HTR-8/SVneo (cell line): ENCODE results near the gene EFCAB7.
A peak's percentile ranks its signal among the peaks of the same experiment; 100 is the strongest.
"Not testable (repeated sequence)": the region's sequence is repeated elsewhere in the genome, so short reads cannot be mapped to it uniquely, and the experiment has no call there.

Source experiments
- DNase-seq: peaks from one replicate; pipeline ENCODE4 v3.0.0; 2011; ENCODE audit warnings: low spot score, mixed read lengths; ENCODE audit not compliant: insufficient read length
- FAIRE-seq: peaks from 2 replicates; lab custom pipeline; 2011; peaks lifted over from hg19 to GRCh38; lab: Jason Lieb, UNC

The EFCAB7 gene

GRCh38 chr1:63547621-63548294, 24.4 kb downstream of the EFCAB7 start:
- no peak for DNase-seq
- FAIRE-seq: no peak

- no peak for FAIRE-seq
Measured at GRCh38 chr1:63548303-63548702, 25.0 kb downstream of the EFCAB7 start.

GRCh38 chr1:63548877-63549276, 25.6 kb downstream of the EFCAB7 start:
- no peak for DNase-seq
- no peak for FAIRE-seq

More at GRCh38 chr1:63548303-63548702, 25.0 kb downstream of the EFCAB7 start:
- no peak for DNase-seq

GRCh38 chr1:63555480-63555879, 32.2 kb downstream of the EFCAB7 start:
- FAIRE-seq: no peak
- no peak for DNase-seq

- no peak for DNase-seq
- FAIRE-seq: no peak
Measured at GRCh38 chr1:63557365-63557987, 34.2 kb downstream of the EFCAB7 start.

- FAIRE-seq: no peak
- DNase-seq: no peak
Measured at GRCh38 chr1:63559357-63559756, 36.0 kb downstream of the EFCAB7 start.

- DNase-seq (no peak), FAIRE-seq (no peak)
Measured at GRCh38 chr1:63563745-63564144, 40.4 kb downstream of the EFCAB7 start.

DNA sequence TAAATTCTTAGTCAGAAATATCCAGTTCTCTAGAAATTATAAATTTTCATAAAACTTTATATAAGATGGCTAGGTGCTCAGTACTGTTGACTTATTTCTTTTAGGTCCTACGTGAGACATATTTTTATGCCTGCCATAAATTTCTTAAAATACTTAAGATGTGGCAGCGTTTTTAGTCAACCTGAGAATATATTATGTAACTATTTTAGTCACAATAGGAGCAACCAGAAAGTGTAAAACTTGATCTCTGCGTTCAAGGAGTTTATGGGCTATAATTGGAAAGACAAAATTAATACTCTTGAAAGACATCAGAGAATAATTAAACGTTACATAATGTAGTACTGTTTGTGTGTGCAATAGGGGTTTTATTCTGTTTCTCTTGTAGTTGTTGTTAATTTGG, 45.7 kb downstream of the EFCAB7 start:
- DNase-seq (no peak), FAIRE-seq (no peak)

DNA sequence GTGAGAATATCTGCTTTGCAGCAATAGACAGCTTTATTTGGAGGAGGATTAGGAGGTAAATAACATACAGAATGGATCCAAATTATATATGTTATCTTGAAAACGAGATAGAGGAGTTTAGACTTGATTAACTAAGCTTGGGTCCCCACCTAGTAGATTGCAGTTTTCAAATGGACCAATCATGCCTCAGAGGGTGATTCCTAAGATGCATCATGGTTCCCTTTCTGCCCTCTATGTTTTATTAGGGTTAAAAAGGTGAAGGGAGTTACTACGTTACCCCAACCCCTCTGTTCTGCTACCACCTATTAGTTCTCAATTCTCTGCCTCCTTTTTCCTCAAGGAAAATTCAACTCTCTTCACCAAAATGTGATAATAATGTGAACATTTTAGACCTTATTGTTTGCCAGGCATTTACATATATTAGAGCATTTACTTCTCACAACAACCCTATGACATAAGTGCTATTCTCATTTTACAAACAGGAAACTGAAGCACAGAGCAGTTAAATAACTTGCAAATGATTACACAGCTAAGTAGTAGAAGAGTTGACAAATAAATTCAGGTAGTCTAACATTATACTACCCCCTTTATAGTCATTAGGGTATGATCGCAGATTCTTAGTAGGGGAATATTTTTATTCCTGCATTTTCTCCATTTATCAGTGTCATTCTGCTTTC, 46.5 kb downstream of the EFCAB7 start:
- FAIRE-seq (no peak), DNase-seq (no peak)

DNA sequence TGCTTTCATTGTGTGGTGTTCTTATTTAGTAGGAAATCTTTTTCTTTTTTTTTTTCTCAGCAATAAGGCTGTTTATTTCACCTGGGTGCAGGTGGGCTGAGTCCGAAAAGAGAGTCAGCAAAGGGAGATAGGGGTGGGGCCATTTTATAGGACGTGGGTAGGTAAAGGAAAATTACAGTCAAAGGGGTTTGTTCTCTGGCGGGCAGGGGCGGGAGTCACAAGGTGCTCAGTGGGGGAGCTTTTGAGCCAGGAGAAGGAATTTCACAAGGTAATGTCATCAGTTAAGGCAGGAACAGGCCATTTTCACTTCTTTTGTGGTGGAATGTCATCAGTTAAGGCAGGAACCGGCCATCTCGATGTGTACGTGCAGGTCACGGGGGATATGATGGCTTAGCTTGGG, 49.4 kb downstream of the EFCAB7 start:
- not testable (repeated sequence) for DNase-seq, FAIRE-seq

DNA sequence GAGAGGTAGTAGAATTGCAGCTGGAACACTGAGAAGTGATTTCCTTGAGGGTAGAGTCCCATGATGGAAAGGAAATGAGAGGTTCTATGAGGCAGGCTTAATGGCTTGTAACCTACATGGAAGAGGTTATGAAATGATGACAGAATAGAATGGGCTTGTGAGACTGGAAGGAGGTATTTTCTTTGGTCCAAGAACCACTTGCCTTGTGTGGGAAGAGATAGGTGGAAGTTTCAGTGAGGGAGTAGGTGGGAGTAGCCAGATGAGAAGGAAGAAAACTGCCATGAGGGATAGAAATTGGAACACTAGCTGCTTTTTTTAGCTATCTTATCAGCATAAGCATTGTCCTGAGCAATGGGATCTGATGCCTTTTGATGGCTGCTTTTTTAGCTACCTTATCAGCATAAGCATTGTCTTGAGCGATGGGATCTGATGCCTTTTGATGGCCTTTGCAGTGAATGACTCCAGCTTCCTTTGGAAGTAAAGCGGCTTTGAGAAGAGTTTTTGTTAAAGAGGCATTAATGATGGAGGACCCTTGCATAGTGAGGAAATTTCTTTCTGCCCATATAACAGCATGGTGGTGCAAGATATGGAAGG, 51.0 kb downstream of the EFCAB7 start:
- DNase-seq, FAIRE-seq: not testable (repeated sequence)

GRCh38 chr1:63575340-63575826, 52.1 kb downstream of the EFCAB7 start:
- DNase-seq (peak; percentile 10), FAIRE-seq (no peak)

DNA sequence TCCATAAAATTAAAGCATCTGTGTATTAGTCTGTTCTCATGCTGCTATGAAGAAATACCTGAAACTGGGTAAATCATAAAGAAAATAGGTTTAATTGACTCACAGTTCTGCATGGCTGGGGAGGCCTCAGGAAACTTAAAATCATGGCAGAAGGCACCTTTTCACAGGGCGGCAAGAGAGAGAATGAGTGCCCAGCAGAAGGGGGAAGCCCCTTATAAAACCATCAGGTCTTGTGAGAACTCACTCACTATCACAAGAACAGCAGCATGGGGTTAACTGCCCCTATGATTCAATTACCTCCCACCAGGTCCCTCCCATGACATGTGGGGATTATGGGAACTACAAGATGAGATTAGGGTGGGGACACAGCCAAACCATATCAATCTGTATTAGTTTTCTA, 63.0 kb downstream of the EFCAB7 start:
- DNase-seq, FAIRE-seq: not testable (repeated sequence)

GRCh38 chr1:63590166-63590560, 66.8 kb downstream of the EFCAB7 start:
- FAIRE-seq (no peak), DNase-seq (no peak)

DNA sequence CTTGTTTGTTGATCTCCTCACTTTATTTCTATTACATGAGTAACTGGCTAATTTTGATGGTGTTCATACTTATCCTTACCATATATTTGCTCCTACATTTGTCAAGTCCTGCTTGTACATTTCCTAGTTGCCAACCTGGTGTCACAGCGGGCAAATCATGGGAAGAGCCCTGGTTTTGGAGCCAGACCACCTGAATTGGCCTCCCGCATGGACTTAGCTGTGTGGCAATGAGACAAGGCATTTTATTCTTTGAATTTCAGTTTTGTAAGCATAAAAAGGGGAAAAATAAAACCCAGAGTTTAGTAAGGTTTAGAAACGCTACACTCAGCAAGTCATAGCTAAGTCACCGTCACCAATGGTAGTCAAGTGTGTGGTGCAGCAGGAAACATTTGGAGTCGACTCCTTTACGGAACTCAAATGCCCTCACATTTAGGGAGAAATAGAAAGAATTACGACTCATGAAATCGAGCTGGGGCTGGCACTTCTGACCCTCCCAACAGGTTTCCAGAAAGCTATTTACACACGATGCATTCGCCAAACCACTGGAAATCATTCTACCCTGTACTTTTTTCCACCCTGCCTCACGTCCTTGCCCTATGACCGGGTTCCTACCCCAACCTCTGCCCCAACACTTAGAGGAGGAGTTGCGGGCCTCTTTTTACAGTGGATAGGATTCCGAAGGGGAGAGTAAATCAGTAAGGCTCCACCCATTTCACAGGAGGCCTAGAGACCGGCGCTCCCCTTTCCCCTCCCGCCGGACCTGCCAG, 69.4 kb downstream of the EFCAB7 start:
- no peak for DNase-seq
- no peak for FAIRE-seq

GRCh38 chr1:63593303-63593885, 70.1 kb downstream of the EFCAB7 start, which contains the start of gene PGM1:
PGM1 (plus strand) TSS chr1:63593411; CDS start chr1:63593489, 78 bp downstream.
- peak; percentile 48 for DNase-seq
- FAIRE-seq: peak; percentile 42

GRCh38 chr1:63593886-63594605, 70.7 kb downstream of the EFCAB7 start:
- FAIRE-seq: no peak
- peak; percentile 28 for DNase-seq

DNA sequence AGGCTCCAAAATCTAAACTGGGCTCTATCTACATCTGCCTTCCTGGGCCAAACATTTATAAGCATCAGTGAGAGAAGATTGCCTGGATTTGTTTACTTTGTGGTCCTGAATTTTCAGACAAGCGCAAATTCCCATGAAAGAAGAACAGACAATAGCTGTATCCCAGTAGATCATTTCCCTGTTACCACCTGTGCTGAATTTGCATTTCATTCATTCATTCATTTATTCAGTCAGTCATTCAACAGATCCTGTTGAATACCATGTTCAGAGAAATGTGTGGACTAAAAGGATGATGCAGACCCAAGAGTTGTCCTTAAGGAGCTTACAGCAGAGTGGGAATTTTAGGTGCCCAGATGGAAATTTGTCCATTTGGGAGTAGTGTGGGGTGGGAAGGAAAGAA, 72.1 kb downstream of the EFCAB7 start:
- DNase-seq: no peak
- FAIRE-seq: no peak

GRCh38 chr1:63599799-63600198, 76.5 kb downstream of the EFCAB7 start:
- DNase-seq (no peak), FAIRE-seq (no peak)
